Liver (tissue), 3 donors: ENCODE data around the gene PSMB7.

Experiments used
- ATF3 ChIP-seq: IDR thresholded peaks from 2 replicates; pipeline ENCODE4 v1.6.1; 2016; ENCODE audit warnings: antibody characterized with exemption
- CTCF ChIP-seq: fragments of 150-350 bp; IDR thresholded peaks from 2 replicates; pipeline ENCODE4 v1.5.1; 2017; ENCODE audit warnings: improper control_type of control experiment, low read depth, low read length; ENCODE audit not compliant: missing input control
- FOXA1 ChIP-seq: IDR thresholded peaks from 2 replicates; pipeline ENCODE4 v1.6.1; 2016; ENCODE audit warnings: antibody characterized with exemption
- GABPA ChIP-seq, 2 donors: IDR thresholded peaks in 1 of 2; conservative IDR thresholded peaks in 1 of 2; 2 replicates each; pipeline ENCODE4 v1.6.1; 2016; ENCODE audit warnings: antibody characterized with exemption in 2 of 2, mild to moderate bottlenecking in 1 of 2, moderate library complexity in 1 of 2
- JUND ChIP-seq, 2 donors: IDR thresholded peaks; 2 replicates each; pipeline ENCODE4 v1.6.1; 2016; ENCODE audit warnings: antibody characterized with exemption in 2 of 2
- MAX ChIP-seq: IDR thresholded peaks from 2 replicates; pipeline ENCODE4 v1.6.1; 2016; ENCODE audit warnings: antibody characterized with exemption
- REST ChIP-seq: IDR thresholded peaks from 2 replicates; pipeline ENCODE4 v1.6.1; 2016; ENCODE audit warnings: antibody characterized with exemption, mild to moderate bottlenecking
- TAF1 ChIP-seq: conservative IDR thresholded peaks from 2 replicates; pipeline ENCODE4 v1.6.1; 2016; ENCODE audit warnings: antibody characterized with exemption, mild to moderate bottlenecking
- YY1 ChIP-seq: IDR thresholded peaks from 2 replicates; pipeline ENCODE4 v1.6.1; 2016; ENCODE audit warnings: antibody characterized with exemption, mild to moderate bottlenecking
- donor health status: healthy.
- donor health status: healthy.

- TF ChIP-seq CTCF: no peak
- no peak for TF ChIP-seq FOXA1
- TF ChIP-seq YY1: no peak
- no peak for TF ChIP-seq ATF3
- no peak for TF ChIP-seq TAF1
- no peak for TF ChIP-seq GABPA (IDR thresholded peaks at IDR 0.05 in 1 of 2, conservative IDR thresholded peaks at IDR 0.05 in 1 of 2)
- TF ChIP-seq REST: no peak
- no peak for TF ChIP-seq MAX
- TF ChIP-seq JUND (IDR thresholded peaks at IDR 0.05): no peak
Observed at GRCh38 chr9:124304285-124304684, 111.0 kb downstream of the PSMB7 start.
